Measurements from ENCODE around the gene ALS2CL. TPM values are rescaled to one million over a fixed set of nuclear protein-coding genes. Genes with fewer than 3 reads are reported as not detected.

Gene ALS2CL
- total RNA-seq, 1 experiment from 2014 or later = 67.5 TPM

DNA sequence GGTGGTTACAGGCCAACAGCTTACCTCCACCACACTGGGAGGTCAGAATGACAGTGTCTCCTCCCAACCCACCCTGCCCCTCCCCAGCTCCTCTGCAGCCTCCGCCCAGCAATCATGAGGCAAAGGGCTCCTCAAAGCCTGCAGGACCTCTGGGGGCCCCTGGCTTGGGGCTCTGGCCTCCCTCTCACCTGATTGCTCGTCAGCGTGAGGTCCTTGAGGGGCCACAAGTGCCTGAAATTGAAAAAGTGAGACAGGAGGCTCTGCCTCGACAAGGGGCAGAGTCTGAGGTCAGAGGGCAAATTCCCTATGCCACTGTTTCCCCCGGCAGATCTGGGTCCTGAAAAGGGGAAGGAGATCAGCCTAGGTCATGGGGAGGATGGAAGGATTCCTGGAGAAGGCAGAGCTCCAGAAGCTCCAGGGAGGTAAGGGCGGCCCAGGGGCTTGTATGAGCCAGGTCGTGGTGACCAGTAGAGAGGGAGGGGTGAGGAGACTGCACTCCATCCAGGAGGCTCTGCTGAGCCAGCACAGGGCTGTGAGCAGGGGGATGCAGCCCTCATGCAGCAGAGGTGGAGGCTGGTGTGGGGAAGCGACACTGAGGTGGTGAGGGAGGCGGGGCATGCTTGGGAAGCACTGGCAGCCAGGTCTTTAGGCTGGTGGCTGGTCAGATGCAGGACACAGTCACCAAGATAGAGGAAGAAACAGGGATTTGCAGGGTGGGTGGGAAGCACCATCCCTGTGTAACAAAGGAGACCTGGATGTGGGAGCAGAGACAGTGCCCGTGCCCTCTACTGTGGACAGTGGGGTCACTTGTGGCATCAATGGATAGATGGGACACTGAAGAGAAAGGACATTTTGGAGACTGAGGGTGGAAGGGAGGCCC is 20.1 kb downstream of the ALS2CL start:
- CTCF ChIA-PET = no interaction called here
- intact Hi-C loops (cut with micrococcal nuclease; ENCODE audit: unreplicated experiment) = no loop called here
- POLR2A ChIA-PET (ENCODE audit: unreplicated experiment) = interaction anchor here (0.7 kb wide), 1 partner anchor 22 kb away, joined by 3 read pairs; no protein-coding TSS in a partner anchor

DNA sequence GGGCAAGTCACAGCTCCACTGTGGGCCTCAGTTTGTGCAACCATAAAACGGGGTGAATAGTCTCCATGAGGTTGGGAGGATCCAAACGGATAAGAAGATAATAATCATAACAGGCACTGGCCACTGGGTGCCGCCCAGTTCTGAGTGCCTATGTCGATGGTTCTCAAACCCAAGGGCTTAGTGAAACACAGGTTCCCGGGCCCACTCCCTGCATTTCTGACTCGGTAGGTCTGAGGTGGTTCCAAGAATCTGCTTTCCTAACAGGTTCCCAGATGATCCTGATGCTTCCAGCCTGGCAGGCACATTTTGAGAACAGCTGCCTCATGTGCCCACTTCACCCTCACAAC is 21.2 kb downstream of the ALS2CL start:
- H3K4me3 ChIP-seq = no peak overlapping the region
- intact Hi-C loops (cut with micrococcal nuclease; ENCODE audit: unreplicated experiment) = no loop called here
- H3K9me3 ChIP-seq (ENCODE audit: insufficient read depth, low read depth) = no peaks in the 10 kb centered on the region
- H3K9me2 ChIP-seq (ENCODE audit: insufficient read depth) = no peaks in the 10 kb centered on the region
- CTCF ChIA-PET = interaction anchor here (0.6 kb wide), 1 partner anchor 101 kb away, joined by 4 read pairs; no protein-coding TSS in a partner anchor
- no peak for DNase-seq
- TF ChIP-seq, protein P1, sequence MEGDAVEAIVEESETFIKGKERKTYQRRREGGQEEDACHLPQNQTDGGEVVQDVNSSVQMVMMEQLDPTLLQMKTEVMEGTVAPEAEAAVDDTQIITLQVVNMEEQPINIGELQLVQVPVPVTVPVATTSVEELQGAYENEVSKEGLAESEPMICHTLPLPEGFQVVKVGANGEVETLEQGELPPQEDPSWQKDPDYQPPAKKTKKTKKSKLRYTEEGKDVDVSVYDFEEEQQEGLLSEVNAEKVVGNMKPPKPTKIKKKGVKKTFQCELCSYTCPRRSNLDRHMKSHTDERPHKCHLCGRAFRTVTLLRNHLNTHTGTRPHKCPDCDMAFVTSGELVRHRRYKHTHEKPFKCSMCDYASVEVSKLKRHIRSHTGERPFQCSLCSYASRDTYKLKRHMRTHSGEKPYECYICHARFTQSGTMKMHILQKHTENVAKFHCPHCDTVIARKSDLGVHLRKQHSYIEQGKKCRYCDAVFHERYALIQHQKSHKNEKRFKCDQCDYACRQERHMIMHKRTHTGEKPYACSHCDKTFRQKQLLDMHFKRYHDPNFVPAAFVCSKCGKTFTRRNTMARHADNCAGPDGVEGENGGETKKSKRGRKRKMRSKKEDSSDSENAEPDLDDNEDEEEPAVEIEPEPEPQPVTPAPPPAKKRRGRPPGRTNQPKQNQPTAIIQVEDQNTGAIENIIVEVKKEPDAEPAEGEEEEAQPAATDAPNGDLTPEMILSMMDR (conservative IDR thresholded peaks at IDR 0.05) = no peak
- no peak for TF ChIP-seq EZH2 (IDR thresholded peaks at IDR 0.05; ENCODE audit: low read depth)
- H3K79me2 ChIP-seq (ENCODE audit: low read depth) = no peaks in the 10 kb centered on the region
- no peaks in the 10 kb centered on the region for H4K20me1 ChIP-seq (ENCODE audit: insufficient read depth)
- H2AFZ ChIP-seq = no peak overlapping the region
- H3F3A ChIP-seq (ENCODE audit: insufficient read depth, low read depth) = no peaks in the 10 kb centered on the region
- H3K4me2 ChIP-seq = no peak overlapping the region
- H3K27ac ChIP-seq = no peak overlapping the region
- H3K36me3 ChIP-seq (ENCODE audit: low read depth) = no peaks in the 10 kb centered on the region
- no TSS peak for BruUV-seq (replicated peaks)
- H3K27me3 ChIP-seq (ENCODE audit: insufficient read depth, low read depth) = no peaks in the 10 kb centered on the region
- POLR2A ChIA-PET (ENCODE audit: unreplicated experiment) = no interaction called here
- no peaks in the 10 kb centered on the region for H3K4me1 ChIP-seq (replicated peaks; ENCODE audit: insufficient read depth)

More for the DNA sequence above, 20.1 kb downstream of the ALS2CL start:
- H3K27ac ChIP-seq = no peak overlapping the region
- no peak overlapping the region for H2AFZ ChIP-seq
- no peak overlapping the region for H3K4me2 ChIP-seq
- H3K4me3 ChIP-seq = no peak overlapping the region
- no peaks in the 10 kb centered on the region for H3K9me3 ChIP-seq (ENCODE audit: insufficient read depth, low read depth)
- H3K36me3 ChIP-seq (ENCODE audit: low read depth) = no peaks in the 10 kb centered on the region
- no peak for TF ChIP-seq EZH2 (IDR thresholded peaks at IDR 0.05; ENCODE audit: low read depth)
- TF ChIP-seq, protein P1 (conservative IDR thresholded peaks at IDR 0.05) = no peak
- no peaks in the 10 kb centered on the region for H3K79me2 ChIP-seq (ENCODE audit: low read depth)
- H3K9me2 ChIP-seq (ENCODE audit: insufficient read depth) = no peaks in the 10 kb centered on the region
- H4K20me1 ChIP-seq (ENCODE audit: insufficient read depth) = no peaks in the 10 kb centered on the region
- BruUV-seq (replicated peaks) = no TSS peak
- DNase-seq = no peak
- no peaks in the 10 kb centered on the region for H3K4me1 ChIP-seq (replicated peaks; ENCODE audit: insufficient read depth)
- no peaks in the 10 kb centered on the region for H3K27me3 ChIP-seq (ENCODE audit: insufficient read depth, low read depth)
- H3F3A ChIP-seq (ENCODE audit: insufficient read depth, low read depth) = no peaks in the 10 kb centered on the region

DNA sequence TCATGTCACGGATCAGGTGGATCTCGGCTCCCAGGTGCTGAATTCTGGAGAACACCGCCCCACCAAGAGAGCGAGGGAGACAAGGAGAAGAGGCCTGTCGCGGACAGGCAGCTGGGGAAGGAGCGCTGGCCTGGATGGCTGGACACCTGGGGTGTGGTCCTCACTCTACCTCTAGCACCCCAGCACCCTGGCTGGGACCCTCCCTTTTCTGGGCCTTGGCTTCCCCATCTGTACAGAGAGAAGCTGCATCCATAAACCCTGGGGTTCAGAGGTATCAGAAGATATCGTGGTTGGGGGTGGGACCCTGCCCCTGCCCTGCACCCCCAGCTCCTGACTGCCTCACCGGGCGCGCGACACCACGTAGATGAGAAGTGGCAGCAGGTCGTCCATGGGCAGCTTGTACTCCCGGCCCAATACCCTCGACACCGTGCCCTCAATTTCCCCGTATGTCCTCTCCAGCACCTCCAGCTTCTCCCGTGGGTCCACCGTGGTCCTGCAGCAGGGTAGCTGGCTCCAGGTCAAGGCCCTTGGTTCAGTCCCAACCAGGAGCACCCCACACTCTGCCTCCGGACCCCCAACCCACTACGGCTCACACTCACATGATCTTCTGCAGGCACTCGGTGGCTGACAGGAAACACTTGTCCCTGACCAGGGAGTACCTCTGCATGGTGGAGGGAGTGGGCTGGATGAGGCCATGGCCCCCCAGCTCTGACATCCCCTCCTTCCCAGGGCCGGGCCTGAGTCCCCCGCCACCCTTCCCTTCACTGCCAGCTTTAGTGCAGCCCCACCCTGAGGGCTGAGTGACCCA is 21.7 kb downstream of the ALS2CL start:
- ChIA-PET POLR2A (ENCODE audit: unreplicated experiment) (interaction anchor here (0.7 kb wide), 3 partner anchors 10 to 123 kb away, joined by 3 to 4 read pairs (median 3); no protein-coding TSS in a partner anchor), CTCF (no interaction called here)
- no TSS peak for BruUV-seq (replicated peaks)
- no peak overlapping the region for H2AFZ ChIP-seq
- no peaks in the 10 kb centered on the region for H3K4me1 ChIP-seq (replicated peaks; ENCODE audit: insufficient read depth)
- H4K20me1 ChIP-seq (ENCODE audit: insufficient read depth) = no peaks in the 10 kb centered on the region
- H3K9me3 ChIP-seq (ENCODE audit: insufficient read depth, low read depth) = no peaks in the 10 kb centered on the region
- no peak for DNase-seq
- no peaks in the 10 kb centered on the region for H3K36me3 ChIP-seq (ENCODE audit: low read depth)
- no peak overlapping the region for H3K4me2 ChIP-seq
- H3K27ac ChIP-seq = no peak overlapping the region
- H3K27me3 ChIP-seq (ENCODE audit: insufficient read depth, low read depth) = no peaks in the 10 kb centered on the region
- intact Hi-C loops (cut with micrococcal nuclease; ENCODE audit: unreplicated experiment) = no loop called here
- TF ChIP-seq, protein P1 (conservative IDR thresholded peaks at IDR 0.05) = no peak
- TF ChIP-seq EZH2 (IDR thresholded peaks at IDR 0.05; ENCODE audit: low read depth) = no peak
- H3K79me2 ChIP-seq (ENCODE audit: low read depth) = no peaks in the 10 kb centered on the region
- no peaks in the 10 kb centered on the region for H3K9me2 ChIP-seq (ENCODE audit: insufficient read depth)
- H3K4me3 ChIP-seq = no peak overlapping the region
- H3F3A ChIP-seq (ENCODE audit: insufficient read depth, low read depth) = no peaks in the 10 kb centered on the region

Data from PC-9 (cell line).